Caco-2 (cell line): ENCODE data around the gene PAQR6. TPM values are rescaled to one million over a fixed set of nuclear protein-coding genes. Genes with fewer than 3 reads are reported as not detected.

Source experiments
- BruUV-seq: library from RNA; stranded (reverse); fragments of 400-500 nt; replicated peaks from 2 replicates; lab custom pipeline; 2021; lab: Mats Ljungman, UMichigan
- CTCF ChIA-PET: fragments of 300-600 bp; sonication (Branson Sonifier 250); formaldehyde crosslinking; loops from one replicate; lab custom pipeline; 2022; ENCODE audit warnings: antibody characterized with exemption; lab: Charles Lee
- POLR2A ChIA-PET: fragments of 300-600 bp; sonication (Branson Sonifier 250); formaldehyde crosslinking; loops from one replicate; lab custom pipeline; 2022; ENCODE audit warnings: antibody characterized with exemption; lab: Charles Lee
- DNase-seq, 2 experiments: peaks; one replicate each; pipeline versions ENCODE4 v3.0.0 to v3.0.0-alpha.2; 2020 to 2022
- H3K27me3 ChIP-seq: replicated peaks from 2 replicates; pipeline ENCODE4 v1.6.0; 2011; ENCODE audit warnings: low read length; ENCODE audit not compliant: control insufficient read depth, insufficient read depth
- H3K36me3 ChIP-seq: 2 replicates; pipeline ENCODE4 v1.5.1; 2011; ENCODE audit warnings: low read length; ENCODE audit not compliant: control insufficient read depth, insufficient read depth
- H3K4me1 ChIP-seq: fragments of 250-450 bp; sonication (Bioruptor Pico); 2 replicates; pipeline ENCODE4 v1.5.1; 2020; ENCODE audit warnings: mild to moderate bottlenecking
- H3K4me3 ChIP-seq: 2 replicates; pipeline ENCODE4 v1.5.1; 2011; ENCODE audit warnings: low read depth, mild to moderate bottlenecking, control low read depth, low read length
- H3K9me3 ChIP-seq: fragments of 250-450 bp; sonication (Bioruptor Pico); 2 replicates; pipeline ENCODE4 v1.5.1; 2020; ENCODE audit warnings: mild to moderate bottlenecking, moderate library complexity
- H3K27ac Mint-ChIP-seq: one replicate; pipeline ENCODE4 v1.8.0; 2022; ENCODE audit warnings: mixed read lengths; ENCODE audit not compliant: unreplicated experiment
- H3K27me3 Mint-ChIP-seq: one replicate; pipeline ENCODE4 v1.8.0; 2022; ENCODE audit warnings: mixed read lengths; ENCODE audit not compliant: insufficient read depth, unreplicated experiment
- H3K36me3 Mint-ChIP-seq: one replicate; pipeline ENCODE4 v1.8.0; 2022; ENCODE audit warnings: mild to moderate bottlenecking, mixed read lengths; ENCODE audit not compliant: insufficient read depth, unreplicated experiment
- H3K4me1 Mint-ChIP-seq: one replicate; pipeline ENCODE4 v1.8.0; 2022; ENCODE audit warnings: low read depth, mixed read lengths; ENCODE audit not compliant: unreplicated experiment
- H3K4me3 Mint-ChIP-seq: one replicate; pipeline ENCODE4 v1.8.0; 2022; ENCODE audit warnings: mild to moderate bottlenecking, moderate library complexity, mixed read lengths; ENCODE audit not compliant: unreplicated experiment
- H3K9me3 Mint-ChIP-seq: one replicate; pipeline ENCODE4 v1.8.0; 2022; ENCODE audit warnings: mixed read lengths; ENCODE audit not compliant: unreplicated experiment
- intact Hi-C: fragments of 100-400 bp; cut with micrococcal nuclease; formaldehyde crosslinking; loops from one replicate; pipeline ENCODE4 v1.10.0; 2022; ENCODE audit not compliant: unreplicated experiment
- total RNA-seq: library from RNA; stranded (reverse); gene quantifications from 2 replicates; pipeline ENCODE4 v1.2.3, GENCODE V29; 2022
- TF ChIP-seq, protein P1 (sequence below), 2 experiments: fragments of 200-600 bp in 1 of 2; IDR thresholded peaks; 1 replicate in 1 of 2; 2 replicates in 1 of 2; pipeline versions ENCODE4 v1.5.1 to v1.8.0; 2011 to 2022; ENCODE audit warnings: antibody characterized with exemption in 1 of 2, control low read depth in 1 of 2, inconsistent platforms in 1 of 2, low read depth in 1 of 2, low read length in 1 of 2, mild to moderate bottlenecking in 1 of 2, moderate library complexity in 1 of 2; ENCODE audit not compliant: insufficient read depth in 1 of 2, severe bottlenecking in 1 of 2, unreplicated experiment in 1 of 2

The PAQR6 gene
- total RNA-seq, 1 experiment from 2014 or later = 4.1 TPM

DNA sequence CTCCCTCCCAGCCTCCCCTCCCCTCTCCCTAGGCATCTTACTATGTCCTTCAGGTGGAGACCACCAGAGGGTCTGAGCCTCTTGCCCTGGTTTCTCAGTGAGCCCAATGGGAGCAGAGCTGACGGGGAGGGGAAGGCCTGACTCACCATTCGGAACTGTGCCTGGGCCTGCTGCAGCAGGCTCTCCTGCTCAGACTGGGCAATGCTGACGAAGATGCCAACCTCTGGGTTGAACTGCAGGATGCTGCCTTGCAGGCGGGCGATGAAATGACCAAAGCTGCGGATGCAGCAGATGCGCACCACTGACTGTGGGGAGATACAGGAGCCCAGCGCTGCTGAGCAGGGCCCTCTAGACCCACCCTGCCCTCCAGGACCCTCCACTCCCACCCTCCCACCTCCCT, 11.0 kb upstream of the PAQR6 start:
- intact Hi-C loops = no loop called here
- no peaks in the 10 kb centered on the region for H3K9me3 Mint-ChIP-seq
- POLR2A ChIA-PET = no interaction called here
- Histone ChIP-seq H3K9me3 (no peaks in the 10 kb centered on the region), H3K27me3 (no peaks in the 10 kb centered on the region), H3K4me3 (no peak overlapping the region), H3K36me3 (peaks cover 13% of the 10 kb centered on the region), H3K4me1 (no peaks in the 10 kb centered on the region)
- H3K27me3 Mint-ChIP-seq = no peaks in the 10 kb centered on the region
- H3K27ac Mint-ChIP-seq = no peak overlapping the region
- TF ChIP-seq, protein P1, sequence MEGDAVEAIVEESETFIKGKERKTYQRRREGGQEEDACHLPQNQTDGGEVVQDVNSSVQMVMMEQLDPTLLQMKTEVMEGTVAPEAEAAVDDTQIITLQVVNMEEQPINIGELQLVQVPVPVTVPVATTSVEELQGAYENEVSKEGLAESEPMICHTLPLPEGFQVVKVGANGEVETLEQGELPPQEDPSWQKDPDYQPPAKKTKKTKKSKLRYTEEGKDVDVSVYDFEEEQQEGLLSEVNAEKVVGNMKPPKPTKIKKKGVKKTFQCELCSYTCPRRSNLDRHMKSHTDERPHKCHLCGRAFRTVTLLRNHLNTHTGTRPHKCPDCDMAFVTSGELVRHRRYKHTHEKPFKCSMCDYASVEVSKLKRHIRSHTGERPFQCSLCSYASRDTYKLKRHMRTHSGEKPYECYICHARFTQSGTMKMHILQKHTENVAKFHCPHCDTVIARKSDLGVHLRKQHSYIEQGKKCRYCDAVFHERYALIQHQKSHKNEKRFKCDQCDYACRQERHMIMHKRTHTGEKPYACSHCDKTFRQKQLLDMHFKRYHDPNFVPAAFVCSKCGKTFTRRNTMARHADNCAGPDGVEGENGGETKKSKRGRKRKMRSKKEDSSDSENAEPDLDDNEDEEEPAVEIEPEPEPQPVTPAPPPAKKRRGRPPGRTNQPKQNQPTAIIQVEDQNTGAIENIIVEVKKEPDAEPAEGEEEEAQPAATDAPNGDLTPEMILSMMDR (IDR thresholded peaks at IDR 0.05; ENCODE audit: insufficient read depth in 1 of 2, low read depth in 1 of 2, low read length in 1 of 2, severe bottlenecking in 1 of 2, unreplicated experiment in 1 of 2) = no peak
- no peak for DNase-seq
- BruUV-seq = no TSS peak
- no peak overlapping the region for H3K4me3 Mint-ChIP-seq
- no peaks in the 10 kb centered on the region for H3K4me1 Mint-ChIP-seq
- peaks cover 84% of the 10 kb centered on the region for H3K36me3 Mint-ChIP-seq
- CTCF ChIA-PET = no interaction called here

DNA sequence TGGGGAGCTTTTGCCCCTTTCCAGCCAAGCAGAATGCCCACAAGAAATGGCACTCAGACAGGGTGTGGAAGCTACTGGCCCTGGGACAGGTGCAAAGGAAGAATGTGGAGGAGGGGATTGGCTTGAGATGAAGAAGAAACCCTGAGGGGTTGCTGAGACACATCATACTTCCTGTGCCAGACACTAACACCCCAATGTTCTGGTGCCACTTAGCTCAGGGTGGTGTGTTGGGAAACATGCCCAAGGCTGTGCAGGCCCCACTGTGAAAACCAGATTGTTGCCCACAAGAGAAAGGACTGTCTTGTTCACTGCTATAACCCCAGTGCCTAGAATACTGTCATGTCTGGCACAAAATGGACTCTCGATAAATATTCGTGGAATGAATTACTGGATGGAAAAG, 9.9 kb upstream of the PAQR6 start:
- Histone ChIP-seq H3K9me3 (no peaks in the 10 kb centered on the region), H3K4me1 (no peaks in the 10 kb centered on the region), H3K4me3 (no peak overlapping the region), H3K27me3 (no peaks in the 10 kb centered on the region), H3K36me3 (peaks cover 12% of the 10 kb centered on the region)
- H3K4me1 Mint-ChIP-seq = no peaks in the 10 kb centered on the region
- intact Hi-C loops = no loop called here
- POLR2A ChIA-PET = no interaction called here
- no TSS peak for BruUV-seq
- H3K9me3 Mint-ChIP-seq = no peaks in the 10 kb centered on the region
- TF ChIP-seq, protein P1 (IDR thresholded peaks at IDR 0.05; ENCODE audit: insufficient read depth in 1 of 2, low read depth in 1 of 2, low read length in 1 of 2, severe bottlenecking in 1 of 2, unreplicated experiment in 1 of 2) = no peak
- H3K4me3 Mint-ChIP-seq = no peak overlapping the region
- H3K27me3 Mint-ChIP-seq = no peaks in the 10 kb centered on the region
- H3K27ac Mint-ChIP-seq = no peak overlapping the region
- CTCF ChIA-PET = interaction anchor here (0.6 kb wide), 1 partner anchor 33 kb away, joined by 5 read pairs; no protein-coding TSS in a partner anchor
- DNase-seq = no peak
- H3K36me3 Mint-ChIP-seq = peaks cover 84% of the 10 kb centered on the region

GRCh38 chr1:156253634-156254033, 5.8 kb upstream of the PAQR6 start:
- TF ChIP-seq, protein P1 (IDR thresholded peaks at IDR 0.05; ENCODE audit: insufficient read depth in 1 of 2, low read depth in 1 of 2, low read length in 1 of 2, severe bottlenecking in 1 of 2, unreplicated experiment in 1 of 2) = no peak
- Mint-ChIP-seq H3K9me3 (no peaks in the 10 kb centered on the region), H3K27me3 (no peaks in the 10 kb centered on the region), H3K4me3 (no peak overlapping the region), H3K27ac (no peak overlapping the region), H3K4me1 (no peaks in the 10 kb centered on the region), H3K36me3 (peaks cover 84% of the 10 kb centered on the region)
- Histone ChIP-seq H3K9me3 (no peaks in the 10 kb centered on the region), H3K27me3 (no peaks in the 10 kb centered on the region), H3K4me1 (no peaks in the 10 kb centered on the region), H3K4me3 (no peak overlapping the region), H3K36me3 (peaks cover 8% of the 10 kb centered on the region)
- ChIA-PET POLR2A (no interaction called here), CTCF (interaction anchor here (0.6 kb wide), 1 partner anchor 22 kb away, joined by 11 read pairs; no protein-coding TSS in a partner anchor)
- BruUV-seq = no TSS peak
- intact Hi-C loops = no loop called here
- no peak for DNase-seq
